ENCODE data around the gene TGM3. TPM values are rescaled to one million over a fixed set of nuclear protein-coding genes. Genes with fewer than 3 reads are reported as not detected.

TGM3 gene
- total and polyA plus RNA-seq, 2 donors (not counting 1 experiment from before 2014, with no cell fraction given) = under 0.01 TPM; not detected in 1

- Histone ChIP-seq H3K36me3 (ENCODE audit: control insufficient read depth, insufficient read depth, low read length) (no peaks in the 10 kb centered on the region), H3K4me2 (ENCODE audit: extremely low read depth, insufficient read depth, low read length) (no peak overlapping the region), H2AFZ (ENCODE audit: low read length) (no peak overlapping the region), H3K4me1 (ENCODE audit: control insufficient read depth, extremely low read depth, insufficient read depth, low read length) (no peaks in the 10 kb centered on the region), H3K79me2 (ENCODE audit: control insufficient read depth, insufficient read depth, low read length) (no peaks in the 10 kb centered on the region), H3K27ac (ENCODE audit: insufficient read depth, low read length) (no peak overlapping the region), H3K27me3 (ENCODE audit: control insufficient read depth, insufficient read depth, low read length) (no peaks in the 10 kb centered on the region), H3K9ac (ENCODE audit: insufficient read depth, low read length) (no peak overlapping the region), H3K9me3 (ENCODE audit: control insufficient read depth, insufficient read depth, low read depth, low read length) (no peaks in the 10 kb centered on the region), H4K20me1 (ENCODE audit: control insufficient read depth, extremely low read depth, insufficient read depth, low read length) (no peaks in the 10 kb centered on the region), H3K4me3 (replicated peaks in 1 of 4; ENCODE audit: control extremely low read depth in 1 of 4, insufficient read depth in 1 of 4, low read depth in 3 of 4, low read length in 4 of 4) (no peak overlapping the region)
- no peak for DNase-seq (ENCODE audit: low read depth in 2 of 2)
- TF ChIP-seq EZH2 (IDR thresholded peaks at IDR 0.05; ENCODE audit: low read length, missing control alignments) = no peak
- TF ChIP-seq CTCF (conservative IDR thresholded peaks at IDR 0.05 in 1 of 2, IDR thresholded peaks at IDR 0.05 in 1 of 2; ENCODE audit: low read depth in 1 of 2, low read length in 2 of 2) = no peak
These were observed 41.3 kb downstream of the TGM3 start for GRCh38 chr20:2337142-2337541.

- H3K4me1 ChIP-seq (ENCODE audit: control insufficient read depth, extremely low read depth, insufficient read depth, low read length) = no peaks in the 10 kb centered on the region
- no peak overlapping the region for H3K9ac ChIP-seq (ENCODE audit: insufficient read depth, low read length)
- no peak overlapping the region for H2AFZ ChIP-seq (ENCODE audit: low read length)
- H3K27ac ChIP-seq (ENCODE audit: insufficient read depth, low read length) = no peak overlapping the region
- no peaks in the 10 kb centered on the region for H3K36me3 ChIP-seq (ENCODE audit: control insufficient read depth, insufficient read depth, low read length)
- no peaks in the 10 kb centered on the region for H3K27me3 ChIP-seq (ENCODE audit: control insufficient read depth, insufficient read depth, low read length)
- no peaks in the 10 kb centered on the region for H4K20me1 ChIP-seq (ENCODE audit: control insufficient read depth, extremely low read depth, insufficient read depth, low read length)
- no peak for DNase-seq (ENCODE audit: low read depth in 2 of 2)
- no peak overlapping the region for H3K4me3 ChIP-seq (replicated peaks in 1 of 4; ENCODE audit: control extremely low read depth in 1 of 4, insufficient read depth in 1 of 4, low read depth in 3 of 4, low read length in 4 of 4)
- no peaks in the 10 kb centered on the region for H3K79me2 ChIP-seq (ENCODE audit: control insufficient read depth, insufficient read depth, low read length)
- TF ChIP-seq EZH2 (IDR thresholded peaks at IDR 0.05; ENCODE audit: low read length, missing control alignments) (no peak), CTCF (conservative IDR thresholded peaks at IDR 0.05 in 1 of 2, IDR thresholded peaks at IDR 0.05 in 1 of 2; ENCODE audit: low read depth in 1 of 2, low read length in 2 of 2) (no peak)
- H3K9me3 ChIP-seq (ENCODE audit: control insufficient read depth, insufficient read depth, low read depth, low read length) = no peaks in the 10 kb centered on the region
- no peak overlapping the region for H3K4me2 ChIP-seq (ENCODE audit: extremely low read depth, insufficient read depth, low read length)
These were observed 42.7 kb downstream of the TGM3 start for GRCh38 chr20:2338411-2339066.

- no peak for DNase-seq (ENCODE audit: low read depth in 2 of 2)
- no peaks in the 10 kb centered on the region for H3K36me3 ChIP-seq (ENCODE audit: control insufficient read depth, insufficient read depth, low read length)
- H3K27me3 ChIP-seq (ENCODE audit: control insufficient read depth, insufficient read depth, low read length) = no peaks in the 10 kb centered on the region
- no peak overlapping the region for H3K4me3 ChIP-seq (replicated peaks in 1 of 4; ENCODE audit: control extremely low read depth in 1 of 4, insufficient read depth in 1 of 4, low read depth in 3 of 4, low read length in 4 of 4)
- no peak overlapping the region for H2AFZ ChIP-seq (ENCODE audit: low read length)
- no peaks in the 10 kb centered on the region for H3K9me3 ChIP-seq (ENCODE audit: control insufficient read depth, insufficient read depth, low read depth, low read length)
- H3K9ac ChIP-seq (ENCODE audit: insufficient read depth, low read length) = no peak overlapping the region
- H3K27ac ChIP-seq (ENCODE audit: insufficient read depth, low read length) = no peak overlapping the region
- no peaks in the 10 kb centered on the region for H3K79me2 ChIP-seq (ENCODE audit: control insufficient read depth, insufficient read depth, low read length)
- no peak overlapping the region for H3K4me2 ChIP-seq (ENCODE audit: extremely low read depth, insufficient read depth, low read length)
- no peaks in the 10 kb centered on the region for H4K20me1 ChIP-seq (ENCODE audit: control insufficient read depth, extremely low read depth, insufficient read depth, low read length)
- H3K4me1 ChIP-seq (ENCODE audit: control insufficient read depth, extremely low read depth, insufficient read depth, low read length) = no peaks in the 10 kb centered on the region
- no peak for TF ChIP-seq EZH2 (IDR thresholded peaks at IDR 0.05; ENCODE audit: low read length, missing control alignments)
- TF ChIP-seq CTCF (conservative IDR thresholded peaks at IDR 0.05 in 1 of 2, IDR thresholded peaks at IDR 0.05 in 1 of 2; ENCODE audit: low read depth in 1 of 2, low read length in 2 of 2) = no peak
These were observed 44.3 kb downstream of the TGM3 start for GRCh38 chr20:2340136-2340535.
